ENCODE results near the gene FAHD1. TPM values are rescaled to one million over a fixed set of nuclear protein-coding genes. Genes with fewer than 3 reads are reported as not detected.

FAHD1 gene
- 1 to 10 TPM; 7.8 to 9.6 TPM for total RNA-seq
- polyA plus RNA-seq, result 10 to 100 TPM; 22.3 to 23.2 TPM

- H3K27ac ChIP-seq (ENCODE audit: low read depth, low read length), result peak within 1 kb of the TSS; percentile 73
These were observed at the start of gene FAHD1, which contains the start of gene HAGH for GRCh38 chr16:1826691-1827573. Gene FAHD1, plus strand, starts transcription at chr16:1827206. Its CDS starts 33 bp downstream, at chr16:1827239. Gene HAGH, minus strand, starts transcription at chr16:1826825. Its CDS starts 38 bp downstream, at chr16:1826787.

GRCh38 chr16:1777375-1778199 is 49.4 kb upstream of the FAHD1 start:
- no peaks in the 10 kb centered on the region for H3K27me3 Mint-ChIP-seq
- Histone ChIP-seq H3K4me3 (ENCODE audit: low read length in 2 of 2) (no peak overlapping the region), H3K9me3 (ENCODE audit: control insufficient read depth in 1 of 2, low read length in 2 of 2) (no peaks in the 10 kb centered on the region), H3K27me3 (ENCODE audit: insufficient read depth, low read length) (no peaks in the 10 kb centered on the region), H3K36me3 (ENCODE audit: insufficient read depth, low read length) (peaks cover 22% of the 10 kb centered on the region), H3K4me1 (ENCODE audit: insufficient read depth, low read length) (peaks cover 34% of the 10 kb centered on the region), H3K27ac (ENCODE audit: low read depth, low read length) (no peak overlapping the region)
- peaks cover 0 to 1% (median 0%) of the 10 kb centered on the region in 8 donors for H3K9me3 Mint-ChIP-seq
- intact Hi-C loops (cut with micrococcal nuclease), result no loop called here
- peaks cover 10 to 36% (median 15%) of the 10 kb centered on the region in 4 donors for H3K4me1 Mint-ChIP-seq
- no peak overlapping the region for H3K4me3 Mint-ChIP-seq
- DNase-seq, result peak in 1 of 5 donors; percentile 22
- H3K36me3 Mint-ChIP-seq, result peaks cover 0 to 14% of the 10 kb centered on the region in 2 donors
- no peak overlapping the region for H3K27ac Mint-ChIP-seq
- CTCF ChIA-PET (ENCODE audit: partially characterized antibody), result interaction anchor here (0.6 kb wide), 1 partner anchor 248 kb away, joined by 4 read pairs; no protein-coding TSS in a partner anchor
- POLR2A ChIA-PET (ENCODE audit: partially characterized antibody), result interaction anchor here (1.1 to 6.7 kb wide), 2 partner anchors 8 to 72 kb away, joined by 3 to 185 read pairs; partner anchors contain the start of genes EME2, MAPK8IP3, MRPS34 and NME3

More at GRCh38 chr16:1826691-1827573, at the start of gene FAHD1, which contains the start of gene HAGH:
- ChIA-PET POLR2A (ENCODE audit: partially characterized antibody) (interaction anchor here (0.6 to 2.6 kb wide), 17 partner anchors 11 to 1050 kb away, joined by 3 to 43 read pairs (median 4); partner anchors contain the start of genes EME2, MAPK8IP3, MRPS34 and NME3), CTCF (ENCODE audit: partially characterized antibody) (interaction anchor here (0.5 to 1.2 kb wide), 2 partner anchors 44 to 108 kb away, joined by 3 to 5 read pairs; partner anchors contain the start of genes NUBP2 and SPSB3)
- peaks cover 43% of the 10 kb centered on the region for H3K4me1 ChIP-seq (ENCODE audit: insufficient read depth, low read length)
- peaks cover 9% of the 10 kb centered on the region for H3K36me3 ChIP-seq (ENCODE audit: insufficient read depth, low read length)
- intact Hi-C loops (cut with micrococcal nuclease), result loop anchor here (1.0 to 2.0 kb wide), 3 partner anchors 45 to 120 kb away; partner anchors contain the start of genes EME2, MAPK8IP3, MRPS34 and NUBP2
- peak; percentile 90 to 98 (median 93) for DNase-seq
- Mint-ChIP-seq H3K9me3 (peaks cover 0 to 2% (median 0%) of the 10 kb centered on the region in 8 donors), H3K36me3 (peaks cover 4 to 6% of the 10 kb centered on the region in 2 donors), H3K4me3 (peak within 1 kb of the TSS; percentile 92 to 96 (median 94)), H3K27ac (peak within 1 kb of the TSS; percentile 94 to 97 (median 95)), H3K27me3 (no peaks in the 10 kb centered on the region), H3K4me1 (peaks cover 17 to 58% (median 39%) of the 10 kb centered on the region in 4 donors)
- no peaks in the 10 kb centered on the region for H3K9me3 ChIP-seq (ENCODE audit: control insufficient read depth in 1 of 2, low read length in 2 of 2)
- H3K4me3 ChIP-seq (ENCODE audit: low read length in 2 of 2), result peak within 1 kb of the TSS; percentile 78 to 89
- no peaks in the 10 kb centered on the region for H3K27me3 ChIP-seq (ENCODE audit: insufficient read depth, low read length)

GRCh38 chr16:1778200-1779179 is 48.5 kb upstream of the FAHD1 start:
- peaks cover 37% of the 10 kb centered on the region for H3K4me1 ChIP-seq (ENCODE audit: insufficient read depth, low read length)
- Mint-ChIP-seq H3K27ac (peak overlapping the region in 2 of 7 donors; percentile 68 to 84), H3K4me1 (peaks cover 15 to 40% (median 22%) of the 10 kb centered on the region in 4 donors), H3K4me3 (no peak overlapping the region), H3K9me3 (peaks cover 0 to 3% (median 0%) of the 10 kb centered on the region in 8 donors), H3K36me3 (peaks cover 0 to 21% of the 10 kb centered on the region in 2 donors), H3K27me3 (no peaks in the 10 kb centered on the region)
- H3K27me3 ChIP-seq (ENCODE audit: insufficient read depth, low read length), result no peaks in the 10 kb centered on the region
- intact Hi-C loops (cut with micrococcal nuclease), result no loop called here
- no peak overlapping the region for H3K4me3 ChIP-seq (ENCODE audit: low read length in 2 of 2)
- DNase-seq, result peak in 1 of 5 donors; percentile 24
- no peak overlapping the region for H3K27ac ChIP-seq (ENCODE audit: low read depth, low read length)
- CTCF ChIA-PET (ENCODE audit: partially characterized antibody), result interaction anchor here (0.6 kb wide), 1 partner anchor 249 kb away, joined by 4 read pairs; no protein-coding TSS in a partner anchor
- peaks cover 22% of the 10 kb centered on the region for H3K36me3 ChIP-seq (ENCODE audit: insufficient read depth, low read length)
- POLR2A ChIA-PET (ENCODE audit: partially characterized antibody), result interaction anchor here (0.5 to 6.7 kb wide), 3 partner anchors 9 to 418 kb away, joined by 3 to 185 read pairs (median 3); partner anchors contain the start of genes EME2, MAPK8IP3, MRPS34 and NME3
- H3K9me3 ChIP-seq (ENCODE audit: control insufficient read depth in 1 of 2, low read length in 2 of 2), result no peaks in the 10 kb centered on the region

- H3K4me3 ChIP-seq (ENCODE audit: low read length in 2 of 2), result no peak overlapping the region
- Mint-ChIP-seq H3K9me3 (peaks cover 0 to 3% (median 0%) of the 10 kb centered on the region in 8 donors), H3K4me1 (peaks cover 12 to 43% (median 25%) of the 10 kb centered on the region in 4 donors), H3K4me3 (no peak overlapping the region), H3K27me3 (no peaks in the 10 kb centered on the region), H3K27ac (peak overlapping the region in 2 of 7 donors; percentile 68 to 84), H3K36me3 (peaks cover 0 to 21% of the 10 kb centered on the region in 2 donors)
- ChIA-PET POLR2A (ENCODE audit: partially characterized antibody) (interaction anchor here (1.1 to 6.7 kb wide), 2 partner anchors 9 to 1032 kb away, joined by 3 to 185 read pairs; partner anchors contain the start of genes EME2, MRPS34 and NME3), CTCF (ENCODE audit: partially characterized antibody) (no interaction called here)
- no peaks in the 10 kb centered on the region for H3K27me3 ChIP-seq (ENCODE audit: insufficient read depth, low read length)
- H3K9me3 ChIP-seq (ENCODE audit: control insufficient read depth in 1 of 2, low read length in 2 of 2), result no peaks in the 10 kb centered on the region
- H3K4me1 ChIP-seq (ENCODE audit: insufficient read depth, low read length), result peaks cover 37% of the 10 kb centered on the region
- H3K36me3 ChIP-seq (ENCODE audit: insufficient read depth, low read length), result peaks cover 22% of the 10 kb centered on the region
- intact Hi-C loops (cut with micrococcal nuclease), result no loop called here
- H3K27ac ChIP-seq (ENCODE audit: low read depth, low read length), result no peak overlapping the region
- DNase-seq, result peak in 1 of 5 donors; percentile 32
These were observed 47.7 kb upstream of the FAHD1 start for GRCh38 chr16:1779234-1779701.

GRCh38 chr16:1779741-1780676 is 47.0 kb upstream of the FAHD1 start:
- Mint-ChIP-seq H3K36me3 (peaks cover 0 to 22% of the 10 kb centered on the region in 2 donors), H3K27me3 (no peaks in the 10 kb centered on the region), H3K27ac (peak overlapping the region in 2 of 7 donors; percentile 23 to 94), H3K9me3 (peaks cover 0 to 3% (median 0%) of the 10 kb centered on the region in 8 donors), H3K4me1 (peaks cover 13 to 40% (median 26%) of the 10 kb centered on the region in 4 donors), H3K4me3 (peak overlapping the region in 5 of 8 donors; percentile 33 to 63 (median 47))
- Histone ChIP-seq H3K4me3 (ENCODE audit: low read length in 2 of 2) (no peak overlapping the region), H3K27me3 (ENCODE audit: insufficient read depth, low read length) (no peaks in the 10 kb centered on the region), H3K9me3 (ENCODE audit: control insufficient read depth in 1 of 2, low read length in 2 of 2) (no peaks in the 10 kb centered on the region), H3K36me3 (ENCODE audit: insufficient read depth, low read length) (peaks cover 22% of the 10 kb centered on the region), H3K27ac (ENCODE audit: low read depth, low read length) (no peak overlapping the region), H3K4me1 (ENCODE audit: insufficient read depth, low read length) (peaks cover 34% of the 10 kb centered on the region)
- ChIA-PET CTCF (ENCODE audit: partially characterized antibody) (no interaction called here), POLR2A (ENCODE audit: partially characterized antibody) (interaction anchor here (0.7 to 6.7 kb wide), 4 partner anchors 10 to 1032 kb away, joined by 3 to 185 read pairs (median 30); partner anchors contain the start of genes EME2, MAPK8IP3, MRPS34 and NME3)
- intact Hi-C loops (cut with micrococcal nuclease), result no loop called here
- DNase-seq, result peak in 1 of 5 donors; percentile 21
